ENCODE measurements around the gene MYH14. TPM values are rescaled to one million over a fixed set of nuclear protein-coding genes. Genes with fewer than 3 reads are reported as not detected.

MYH14 gene
- total and polyA plus RNA-seq, 2 of the 8 experiments (the other 6 are each of a cell fraction or from before 2014, with no cell fraction given) = 17.3 to 28.6 TPM

DNA sequence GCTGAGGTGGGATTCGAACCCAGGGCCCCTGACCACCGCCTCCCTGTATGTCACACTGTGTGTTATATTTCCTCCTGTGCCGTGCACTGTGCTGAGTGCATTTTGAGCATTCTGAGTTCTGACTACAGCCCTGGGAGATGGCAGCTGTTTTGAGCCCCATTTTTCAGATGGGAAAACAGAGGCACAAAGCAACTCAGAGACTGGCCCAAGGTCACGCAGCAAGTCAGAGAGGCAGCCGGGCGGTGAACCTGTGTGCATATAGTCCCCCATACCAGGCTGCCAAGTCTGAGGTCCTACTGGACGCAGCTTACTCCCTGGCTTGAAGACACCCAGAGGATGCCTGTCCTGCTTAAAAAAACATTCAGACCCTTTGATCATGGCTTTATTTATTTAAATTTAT, 17.7 kb downstream of the MYH14 start:
- no peak for DNase-seq (ENCODE audit: low read depth in 1 of 2, low spot score in 2 of 2)
- POLR2A ChIA-PET (ENCODE audit: partially characterized antibody) = no interaction called here
- Histone ChIP-seq H3K56ac (replicated peaks; ENCODE audit: insufficient read length, low read depth, low read length) (no peak overlapping the region), H2BK5ac (ENCODE audit: low read depth, low read length) (no peak overlapping the region), H2AFZ (ENCODE audit: low read length) (no peak overlapping the region), H3K4me1 (replicated peaks in 1 of 4; ENCODE audit: control insufficient read depth in 3 of 4, insufficient read depth in 4 of 4, low read length in 3 of 4) (no peaks in the 10 kb centered on the region), H4K8ac (ENCODE audit: extremely low read depth, insufficient read depth, low read length) (no peak overlapping the region), H3K4ac (replicated peaks; ENCODE audit: insufficient read length, low read depth, low read length) (no peak overlapping the region), H2AK5ac (ENCODE audit: low read depth, low read length) (no peak overlapping the region), H3K79me1 (ENCODE audit: low read depth, low read length) (no peaks in the 10 kb centered on the region), H4K5ac (ENCODE audit: insufficient read length, low read depth, low read length) (no peak overlapping the region), H3K27me3 (replicated peaks in 1 of 4; ENCODE audit: control insufficient read depth in 3 of 4, extremely low read depth in 1 of 4, insufficient read depth in 3 of 4, low read length in 3 of 4) (no peaks in the 10 kb centered on the region), H3K23ac (ENCODE audit: insufficient read length) (no peak overlapping the region), H2BK20ac (ENCODE audit: low read length) (no peak overlapping the region), H3K36me3 (ENCODE audit: control insufficient read depth in 2 of 4, insufficient read depth in 4 of 4, low read length in 3 of 4) (peaks cover 0 to 12% (median 1%) of the 10 kb centered on the region in 4 experiments; a peak in 4 of 8 replicates), H3K9me3 (ENCODE audit: insufficient read depth in 2 of 2, low read depth in 1 of 2, low read length in 1 of 2) (no peaks in the 10 kb centered on the region), H3K27ac (ENCODE audit: low read depth, low read length) (no peak overlapping the region), H3K4me3 (ENCODE audit: extremely low read depth in 1 of 4, insufficient read depth in 2 of 4, low read depth in 3 of 4, low read length in 4 of 4) (no peak overlapping the region), H3K14ac (ENCODE audit: insufficient read length) (no peak overlapping the region), H3K18ac (ENCODE audit: extremely low read depth, low read length) (no peak overlapping the region), H2BK15ac (ENCODE audit: low read length) (no peak overlapping the region), H3K23me2 (ENCODE audit: low read depth, low read length) (no peaks in the 10 kb centered on the region), H3K4me2 (ENCODE audit: insufficient read depth in 1 of 2, low read depth in 2 of 2, low read length in 2 of 2) (no peak overlapping the region), H2BK120ac (replicated peaks; ENCODE audit: low read depth, low read length) (no peak overlapping the region), H3K9ac (replicated peaks in 1 of 4; ENCODE audit: extremely low read depth in 1 of 4, low read depth in 3 of 4, low read length in 3 of 4) (no peak overlapping the region), H4K20me1 (replicated peaks in 1 of 2; ENCODE audit: control insufficient read depth in 1 of 2, insufficient read depth in 2 of 2, low read length in 2 of 2) (peaks cover 0 to 4% of the 10 kb centered on the region in 2 experiments), H4K91ac (replicated peaks; ENCODE audit: insufficient read length, low read length) (no peak overlapping the region), H2BK12ac (ENCODE audit: low read depth, low read length) (no peak overlapping the region), H3K79me2 (ENCODE audit: control insufficient read depth in 1 of 2, insufficient read depth in 2 of 2, low read length in 2 of 2) (no peaks in the 10 kb centered on the region)
- no peak for FAIRE-seq
- 0 out of 2 replicates have a peak, but pooled peaks have one; percentile 24 for TF ChIP-seq KDM1A (IDR thresholded peaks at IDR 0.05; ENCODE audit: borderline replicate concordance, low read length)
- TF ChIP-seq KDM4A (IDR thresholded peaks at IDR 0.05; ENCODE audit: low read depth, low read length, severe bottlenecking) = no peak
- TF ChIP-seq JUN (IDR thresholded peaks at IDR 0.05; ENCODE audit: low read depth, low read length) = no peak
- 81% methylated on average over 7 of the region's 7 CpGs; no CpG with 5 or more reads in 1 of the 2 experiments for WGBS, 2 experiments (ENCODE audit: extremely low coverage in 1 of 2, insufficient coverage in 1 of 2, insufficient read length in 1 of 2, insufficient replicate concordance in 2 of 2, low coverage in 1 of 2, low lambda C conversion rate in 2 of 2, missing lambda C conversion rate in 1 of 2)
- CTCF ChIA-PET (ENCODE audit: partially characterized antibody) = interaction anchor here (0.9 to 2.3 kb wide), 3 partner anchors 13 to 55 kb away, joined by 3 to 5 read pairs (median 3); no protein-coding TSS in a partner anchor
